ENCODE results near the gene CSNK1E. TPM values are rescaled to one million over a fixed set of nuclear protein-coding genes. Genes with fewer than 3 reads are reported as not detected.

Gene CSNK1E
- total and polyA plus RNA-seq, 2 of the 8 experiments (the other 6 are each of a cell fraction or from before 2014, with no cell fraction given), result 247 to 263 TPM

DNA sequence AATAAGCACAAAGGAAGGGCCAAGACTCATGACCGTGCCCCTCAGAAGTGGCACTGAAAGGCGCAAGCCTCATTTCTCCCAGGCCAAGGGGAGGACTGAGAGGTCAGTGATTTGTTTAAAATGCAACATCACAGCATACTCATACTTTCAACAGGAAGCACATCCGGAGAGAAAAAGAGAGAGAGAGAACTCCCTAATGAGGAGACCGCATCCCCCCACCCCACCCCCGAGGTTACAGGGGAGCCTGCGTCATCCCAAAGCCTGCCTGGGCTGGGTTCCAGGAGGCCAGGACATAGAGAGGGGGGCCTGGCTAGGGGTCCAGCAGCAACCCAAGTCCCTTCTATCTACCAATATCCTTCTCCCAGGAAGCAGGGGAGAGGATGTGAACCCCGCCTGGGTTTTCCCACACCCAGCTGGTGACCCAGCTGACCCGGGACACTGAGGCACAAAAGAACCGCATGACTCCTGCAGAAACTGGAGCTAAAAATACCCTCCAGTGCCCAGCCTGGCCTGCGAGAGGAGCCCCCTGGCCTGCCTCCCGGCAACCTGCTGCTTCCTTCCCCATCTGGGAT lies 3.8 kb downstream of the CSNK1E start:
- Histone ChIP-seq H4K20me1 (replicated peaks in 1 of 2; ENCODE audit: control insufficient read depth in 1 of 2, insufficient read depth in 2 of 2, low read length in 2 of 2) (peaks cover 50 to 63% of the 10 kb centered on the region in 2 experiments), H3K4me3 (ENCODE audit: extremely low read depth in 1 of 4, insufficient read depth in 2 of 4, low read depth in 3 of 4, low read length in 4 of 4) (peak overlapping the region in 1 of 4 experiments; percentile 94; a peak in 3 of 8 replicates), H3K56ac (replicated peaks; ENCODE audit: insufficient read length, low read depth, low read length) (no peak overlapping the region), H3K4me1 (replicated peaks in 1 of 4; ENCODE audit: control insufficient read depth in 3 of 4, insufficient read depth in 4 of 4, low read length in 3 of 4) (peaks cover 14 to 40% (median 29%) of the 10 kb centered on the region in 4 experiments), H2BK5ac (ENCODE audit: low read depth, low read length) (peak overlapping the region; percentile 72; the same call in 1 of the 2 replicates), H3K27ac (ENCODE audit: low read depth, low read length) (0 out of 2 replicates have a peak overlapping the region, but pooled peaks have one; percentile 27), H3K4me2 (ENCODE audit: insufficient read depth in 1 of 2, low read depth in 2 of 2, low read length in 2 of 2) (peak overlapping the region; percentile 72 to 91; a peak in 2 of 4 replicates), H2BK12ac (ENCODE audit: low read depth, low read length) (no peak overlapping the region), H3K9me3 (ENCODE audit: insufficient read depth in 2 of 2, low read depth in 1 of 2, low read length in 1 of 2) (no peaks in the 10 kb centered on the region), H3K27me3 (replicated peaks in 1 of 4; ENCODE audit: control insufficient read depth in 3 of 4, extremely low read depth in 1 of 4, insufficient read depth in 3 of 4, low read length in 3 of 4) (no peaks in the 10 kb centered on the region), H3K18ac (ENCODE audit: extremely low read depth, low read length) (peak overlapping the region; percentile 75; the same call in 1 of the 2 replicates), H3K79me2 (ENCODE audit: control insufficient read depth in 1 of 2, insufficient read depth in 2 of 2, low read length in 2 of 2) (peaks cover 66 to 97% of the 10 kb centered on the region in 2 experiments), H2BK15ac (ENCODE audit: low read length) (no peak overlapping the region), H4K91ac (replicated peaks; ENCODE audit: insufficient read length, low read length) (no peak overlapping the region), H3K23me2 (ENCODE audit: low read depth, low read length) (peaks cover 10% of the 10 kb centered on the region; the same call in 1 of the 2 replicates), H3K79me1 (ENCODE audit: low read depth, low read length) (peaks cover 27% of the 10 kb centered on the region), H2AK5ac (ENCODE audit: low read depth, low read length) (no peak overlapping the region), H2AFZ (ENCODE audit: low read length) (no peak overlapping the region), H3K9ac (replicated peaks in 1 of 4; ENCODE audit: extremely low read depth in 1 of 4, low read depth in 3 of 4, low read length in 3 of 4) (peak overlapping the region in 2 of 4 experiments; percentile 13 to 22; a peak in 3 of 7 replicates), H4K8ac (ENCODE audit: extremely low read depth, insufficient read depth, low read length) (no peak overlapping the region), H3K4ac (replicated peaks; ENCODE audit: insufficient read length, low read depth, low read length) (no peak overlapping the region), H2BK20ac (ENCODE audit: low read length) (no peak overlapping the region), H4K5ac (ENCODE audit: insufficient read length, low read depth, low read length) (no peak overlapping the region), H3K23ac (ENCODE audit: insufficient read length) (no peak overlapping the region), H3K36me3 (ENCODE audit: control insufficient read depth in 2 of 4, insufficient read depth in 4 of 4, low read length in 3 of 4) (peaks cover 16 to 56% (median 24%) of the 10 kb centered on the region in 4 experiments; a peak in 6 of 8 replicates), H3K14ac (ENCODE audit: insufficient read length) (no peak overlapping the region), H2BK120ac (replicated peaks; ENCODE audit: low read depth, low read length) (no peak overlapping the region)
- FAIRE-seq (no peak), DNase-seq (ENCODE audit: low read depth in 1 of 2, low spot score in 2 of 2) (no peak)
- 81% methylated on average over 11 of the region's 11 CpGs; no CpG with 5 or more reads in 1 of the 2 experiments for WGBS, 2 experiments (ENCODE audit: extremely low coverage in 1 of 2, insufficient coverage in 1 of 2, insufficient read length in 1 of 2, insufficient replicate concordance in 2 of 2, low coverage in 1 of 2, low lambda C conversion rate in 2 of 2, missing lambda C conversion rate in 1 of 2)
- ChIA-PET CTCF (ENCODE audit: partially characterized antibody) (interaction anchor here (1.3 to 3.4 kb wide), 5 partner anchors 8 to 261 kb away, joined by 3 to 20 read pairs (median 6); no protein-coding TSS in a partner anchor), POLR2A (ENCODE audit: partially characterized antibody) (interaction anchor here (0.9 to 7.6 kb wide), 12 partner anchors 8 to 84 kb away, joined by 3 to 77 read pairs (median 6); no protein-coding TSS in a partner anchor)
- TF ChIP-seq EGR1 (IDR thresholded peaks at IDR 0.05; ENCODE audit: borderline replicate concordance, low read depth, low read length), result no peak
- TF ChIP-seq TAF1 (IDR thresholded peaks at IDR 0.05; ENCODE audit: low read depth, low read length), result no peak
- no peak for TF ChIP-seq ATF3 (IDR thresholded peaks at IDR 0.05; ENCODE audit: insufficient read depth, low read depth, low read length)
- TF ChIP-seq CHD2 (IDR thresholded peaks at IDR 0.05; ENCODE audit: low read length), result no peak
- TF ChIP-seq CHD1 (IDR thresholded peaks at IDR 0.05; ENCODE audit: low read depth, low read length), result no peak
- TF ChIP-seq NRF1 (IDR thresholded peaks at IDR 0.05; ENCODE audit: low read depth, low read length), result no peak
- TF ChIP-seq CBX5 (IDR thresholded peaks at IDR 0.05; ENCODE audit: low read depth, low read length), result no peak
- TF ChIP-seq, protein P1, sequence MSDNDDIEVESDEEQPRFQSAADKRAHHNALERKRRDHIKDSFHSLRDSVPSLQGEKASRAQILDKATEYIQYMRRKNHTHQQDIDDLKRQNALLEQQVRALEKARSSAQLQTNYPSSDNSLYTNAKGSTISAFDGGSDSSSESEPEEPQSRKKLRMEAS (IDR thresholded peaks at IDR 0.05), result no peak
- TF ChIP-seq BRCA1 (IDR thresholded peaks at IDR 0.05; ENCODE audit: low read depth, low read length), result no peak
- no peak for TF ChIP-seq ASH2L (IDR thresholded peaks at IDR 0.05; ENCODE audit: low read length)
- TF ChIP-seq TAF7 (optimal IDR thresholded peaks at IDR 0.05; ENCODE audit: borderline replicate concordance, low read depth, low read length), result no peak
- no peak for TF ChIP-seq SAP30 (IDR thresholded peaks at IDR 0.05; ENCODE audit: insufficient read depth, insufficient replicate concordance, low read length)

All from H1 (cell line).